Osteocyte (in vitro differentiated cells): ENCODE measurements around the gene CD81. TPM values are rescaled to one million over a fixed set of nuclear protein-coding genes. Genes with fewer than 3 reads are reported as not detected.

Experiments
- DNase-seq: peaks from one replicate; pipeline ENCODE4 v3.0.0; 2021; ENCODE audit warnings: mixed read lengths; ENCODE audit not compliant: unreplicated experiment; ENCODE audit errors: extremely low spot score
- H3K27ac Mint-ChIP-seq: one replicate; pipeline ENCODE4 v1.8.0; 2021; ENCODE audit warnings: mild to moderate bottlenecking, mixed read lengths; ENCODE audit not compliant: unreplicated experiment
- H3K27me3 Mint-ChIP-seq: one replicate; pipeline ENCODE4 v1.8.0; 2021; ENCODE audit warnings: mixed read lengths; ENCODE audit not compliant: unreplicated experiment
- H3K36me3 Mint-ChIP-seq: one replicate; pipeline ENCODE4 v1.8.0; 2021; ENCODE audit warnings: mixed read lengths; ENCODE audit not compliant: unreplicated experiment
- H3K4me1 Mint-ChIP-seq: one replicate; pipeline ENCODE4 v1.8.0; 2021; ENCODE audit warnings: mixed read lengths; ENCODE audit not compliant: unreplicated experiment
- H3K4me3 Mint-ChIP-seq: one replicate; pipeline ENCODE4 v1.8.0; 2021; ENCODE audit warnings: mild to moderate bottlenecking, moderate library complexity, mixed read lengths; ENCODE audit not compliant: unreplicated experiment
- H3K9me3 Mint-ChIP-seq: one replicate; pipeline ENCODE4 v1.8.0; 2021; ENCODE audit warnings: mixed read lengths; ENCODE audit not compliant: unreplicated experiment
- total RNA-seq: library from RNA; stranded (reverse); gene quantifications from 2 replicates; pipeline ENCODE4 v1.2.1, GENCODE V29; 2021
- TF ChIP-seq, protein P1 (sequence below): fragments of 200-600 bp; sonication (generic); IDR thresholded peaks from 2 replicates; pipeline ENCODE4 v1.5.0; 2021; ENCODE audit warnings: antibody characterized with exemption, mild to moderate bottlenecking, moderate library complexity

The CD81 gene
- total RNA-seq, 1 donor from 2014 or later, result 652 TPM

GRCh38 chr11:2377511-2378443 lies 667 bp downstream of the CD81 start:
- H3K9me3 Mint-ChIP-seq, result no peaks in the 10 kb centered on the region
- peak overlapping the region; percentile 87 for H3K27ac Mint-ChIP-seq
- H3K36me3 Mint-ChIP-seq, result no peaks in the 10 kb centered on the region
- no peaks in the 10 kb centered on the region for H3K27me3 Mint-ChIP-seq
- peak overlapping the region; percentile 92 for H3K4me3 Mint-ChIP-seq
- DNase-seq, result no peak
- H3K4me1 Mint-ChIP-seq, result peaks cover 38% of the 10 kb centered on the region
- TF ChIP-seq, protein P1, sequence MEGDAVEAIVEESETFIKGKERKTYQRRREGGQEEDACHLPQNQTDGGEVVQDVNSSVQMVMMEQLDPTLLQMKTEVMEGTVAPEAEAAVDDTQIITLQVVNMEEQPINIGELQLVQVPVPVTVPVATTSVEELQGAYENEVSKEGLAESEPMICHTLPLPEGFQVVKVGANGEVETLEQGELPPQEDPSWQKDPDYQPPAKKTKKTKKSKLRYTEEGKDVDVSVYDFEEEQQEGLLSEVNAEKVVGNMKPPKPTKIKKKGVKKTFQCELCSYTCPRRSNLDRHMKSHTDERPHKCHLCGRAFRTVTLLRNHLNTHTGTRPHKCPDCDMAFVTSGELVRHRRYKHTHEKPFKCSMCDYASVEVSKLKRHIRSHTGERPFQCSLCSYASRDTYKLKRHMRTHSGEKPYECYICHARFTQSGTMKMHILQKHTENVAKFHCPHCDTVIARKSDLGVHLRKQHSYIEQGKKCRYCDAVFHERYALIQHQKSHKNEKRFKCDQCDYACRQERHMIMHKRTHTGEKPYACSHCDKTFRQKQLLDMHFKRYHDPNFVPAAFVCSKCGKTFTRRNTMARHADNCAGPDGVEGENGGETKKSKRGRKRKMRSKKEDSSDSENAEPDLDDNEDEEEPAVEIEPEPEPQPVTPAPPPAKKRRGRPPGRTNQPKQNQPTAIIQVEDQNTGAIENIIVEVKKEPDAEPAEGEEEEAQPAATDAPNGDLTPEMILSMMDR, result no peak

DNA sequence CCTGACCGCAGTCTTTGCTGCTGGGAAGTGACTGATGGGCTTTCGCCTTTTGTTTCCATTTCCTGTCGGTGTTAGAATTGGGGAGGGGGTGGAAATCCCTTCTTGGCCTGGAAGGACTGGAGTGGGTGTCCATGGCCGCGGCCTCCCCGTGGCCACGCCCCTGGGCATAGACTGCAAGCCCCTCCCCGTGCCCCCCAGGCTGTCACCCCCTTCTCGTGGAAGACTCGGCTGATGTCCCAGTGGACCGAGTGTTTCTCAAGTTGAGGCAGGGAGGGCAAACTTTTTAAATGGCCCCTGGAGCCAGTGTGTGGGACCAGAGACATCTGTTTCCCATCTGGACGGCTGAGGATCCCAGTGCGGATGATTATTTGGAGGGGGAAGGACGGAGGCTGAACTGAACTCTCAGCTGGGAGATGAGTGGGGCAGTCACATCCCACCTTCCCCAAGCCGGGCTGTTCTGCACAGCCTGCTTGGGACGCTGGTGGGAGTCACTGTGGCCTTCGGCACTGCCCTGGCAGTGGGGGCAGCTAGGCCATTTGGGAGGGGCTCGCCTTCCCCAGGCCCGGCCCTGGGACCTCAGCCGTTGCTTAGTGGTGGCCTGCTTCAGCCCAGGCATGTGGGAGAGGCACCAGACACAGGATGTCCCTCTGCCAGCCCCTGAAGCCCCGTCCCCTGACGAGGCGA lies 1.6 kb downstream of the CD81 start:
- H3K27ac Mint-ChIP-seq, result peak overlapping the region; percentile 87
- TF ChIP-seq, protein P1, result no peak
- H3K4me3 Mint-ChIP-seq, result peak overlapping the region; percentile 92
- no peak for DNase-seq
- no peaks in the 10 kb centered on the region for H3K27me3 Mint-ChIP-seq
- no peaks in the 10 kb centered on the region for H3K9me3 Mint-ChIP-seq
- H3K4me1 Mint-ChIP-seq, result peaks cover 45% of the 10 kb centered on the region
- no peaks in the 10 kb centered on the region for H3K36me3 Mint-ChIP-seq

- Mint-ChIP-seq H3K9me3 (no peaks in the 10 kb centered on the region), H3K36me3 (no peaks in the 10 kb centered on the region), H3K4me3 (peak overlapping the region; percentile 45), H3K27ac (peak overlapping the region; percentile 56), H3K27me3 (no peaks in the 10 kb centered on the region), H3K4me1 (peaks cover 49% of the 10 kb centered on the region)
- TF ChIP-seq, protein P1, result no peak
- DNase-seq, result no peak
Observed at GRCh38 chr11:2379466-2380174, 2.5 kb downstream of the CD81 start.

DNA sequence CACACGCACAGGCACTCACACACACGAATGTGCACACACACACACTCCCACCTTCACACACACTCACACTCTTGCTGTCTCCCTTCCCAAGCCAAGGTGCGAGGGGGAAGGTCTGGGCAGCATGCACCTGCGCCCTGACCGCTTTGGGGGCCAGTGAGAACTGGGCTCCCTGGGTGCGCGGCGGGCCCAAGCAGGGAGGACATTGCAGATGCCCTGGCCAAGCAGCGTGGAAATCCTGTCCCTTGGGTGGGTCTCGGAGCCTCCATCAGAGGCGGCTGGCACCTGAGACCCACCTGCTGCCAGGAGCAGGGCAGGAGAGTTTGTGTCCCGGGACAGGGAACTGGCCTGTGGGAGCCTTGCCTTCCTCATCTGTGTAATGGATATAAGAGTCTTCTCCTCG lies 3.3 kb downstream of the CD81 start:
- Mint-ChIP-seq H3K27me3 (no peaks in the 10 kb centered on the region), H3K9me3 (no peaks in the 10 kb centered on the region), H3K4me3 (peak overlapping the region; percentile 45), H3K27ac (peak overlapping the region; percentile 34), H3K36me3 (no peaks in the 10 kb centered on the region), H3K4me1 (peaks cover 51% of the 10 kb centered on the region)
- DNase-seq, result no peak
- TF ChIP-seq, protein P1, result no peak
